Gastrocnemius medialis (tissue), 4 donors: ENCODE results near the gene SUPT3H. TPM values are rescaled to one million over a fixed set of nuclear protein-coding genes. Genes with fewer than 3 reads are reported as not detected.

Source experiments
- ATAC-seq, 2 donors: fragments of 150-250 bp; one replicate each; pipeline ENCODE4 v1.9.1; 2016
- DNase-seq, 2 donors: peaks; one replicate each; pipeline ENCODE4 v3.0.0-alpha.2; 2019
- H3K27ac ChIP-seq, 4 donors: fragments of 200-600 bp; sonication (generic); 1 replicate in 1 of 4; 2 replicates in 3 of 4; pipeline ENCODE4 v1.5.1; 2016 to 2018; ENCODE audit warnings: mild to moderate bottlenecking in 2 of 4, moderate library complexity in 1 of 4
- H3K27me3 ChIP-seq, 3 donors: fragments of 200-600 bp; sonication (generic) in 2 of 3; 1 replicate in 1 of 3; 2 replicates in 2 of 3; pipeline versions ENCODE4 v1.5.1 to v1.6.0; 2016 to 2019; ENCODE audit warnings: mild to moderate bottlenecking in 1 of 3, moderate library complexity in 1 of 3
- H3K36me3 ChIP-seq, 2 donors: fragments of 200-600 bp; sonication (generic) in 1 of 2; one replicate each; pipeline ENCODE4 v1.5.1; 2017 to 2018
- H3K4me1 ChIP-seq, 2 donors: fragments of 200-600 bp; sonication (generic) in 1 of 2; one replicate each; pipeline ENCODE4 v1.5.1; 2016 to 2017; ENCODE audit warnings: mild to moderate bottlenecking in 2 of 2
- H3K4me3 ChIP-seq, 4 donors: fragments of 200-600 bp; sonication (generic) in 3 of 4; 1 replicate in 1 of 4; 2 replicates in 3 of 4; pipeline ENCODE4 v1.5.1; 2016 to 2019; ENCODE audit warnings: mild to moderate bottlenecking in 2 of 4
- H3K9me3 ChIP-seq, 3 donors: fragments of 200-600 bp; sonication (generic) in 2 of 3; 1 replicate in 1 of 3; 2 replicates in 2 of 3; pipeline ENCODE4 v1.5.1; 2016 to 2019
- POLR2A ChIP-seq, 2 donors: fragments of 450-650 bp; IDR thresholded peaks; one replicate each; pipeline ENCODE4 v1.6.1; 2017; ENCODE audit warnings: antibody characterized with exemption in 2 of 2, mild to moderate bottlenecking in 2 of 2, moderate library complexity in 2 of 2
- in situ Hi-C, 4 donors: fragments of 200-750 bp; cut with MboI; loops; one replicate each; pipeline versions ENCODE4 v1.15.0 to v1.8.0; 2017; ENCODE audit warnings: low sequenced_read_pairs in 4 of 4
- intact Hi-C: fragments of 100-400 bp; cut with DNase I; formaldehyde crosslinking; loops from one replicate; pipeline ENCODE4 v1.15.1; 2023; ENCODE audit warnings: low total_unique reads
- total RNA-seq, 4 donors: library from RNA; depleted of rRNA; stranded (reverse); fragments of >200 nt; gene quantifications; one replicate each; pipeline versions ENCODE4 v1.1.0 to v1.2.3, GENCODE V29; 2016
- TF ChIP-seq, protein P1 (sequence below), 5 experiments: fragments of 450-650 bp in 3 of 5; fragments of 200-600 bp in 2 of 5; sonication (generic) in 2 of 5; IDR thresholded peaks in 4 of 5; conservative IDR thresholded peaks in 1 of 5; 1 replicate in 4 of 5; 2 replicates in 1 of 5; pipeline ENCODE4 v1.5.1; 2016 to 2019; ENCODE audit warnings: antibody characterized with exemption in 5 of 5, mild to moderate bottlenecking in 3 of 5, moderate library complexity in 3 of 5

SUPT3H gene
- total RNA-seq, 4 donors from 2014 or later, result 1.5 to 9.0 (median 4.2) TPM

DNA sequence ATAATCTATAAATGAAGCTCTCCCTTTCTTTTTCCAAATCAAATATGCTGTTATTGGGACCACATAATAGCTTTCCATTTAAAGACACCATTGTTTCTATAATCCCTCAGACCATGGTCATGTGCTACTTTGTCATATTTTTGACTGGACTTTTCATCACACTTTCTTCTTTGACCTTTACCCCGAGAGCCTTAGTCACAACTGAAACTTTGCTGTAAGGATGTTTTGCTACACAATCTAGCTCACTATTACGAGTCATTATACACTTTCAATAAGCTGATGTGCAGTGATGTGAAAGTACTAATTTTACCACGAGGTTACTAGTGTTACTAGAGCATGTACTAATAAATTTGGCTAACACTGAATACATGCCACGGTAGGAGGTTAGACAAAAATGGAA lies 416.8 kb downstream of the SUPT3H start:
- no peak overlapping the region for H3K27ac ChIP-seq
- no peaks in the 10 kb centered on the region for H3K27me3 ChIP-seq
- intact Hi-C loops (no loop called here), in situ Hi-C loops (no loop called here)
- ATAC-seq (no peak), DNase-seq (no peak)
- H3K9me3 ChIP-seq, result no peaks in the 10 kb centered on the region
- no peak for TF ChIP-seq POLR2A (IDR thresholded peaks at IDR 0.05)
- TF ChIP-seq, protein P1, sequence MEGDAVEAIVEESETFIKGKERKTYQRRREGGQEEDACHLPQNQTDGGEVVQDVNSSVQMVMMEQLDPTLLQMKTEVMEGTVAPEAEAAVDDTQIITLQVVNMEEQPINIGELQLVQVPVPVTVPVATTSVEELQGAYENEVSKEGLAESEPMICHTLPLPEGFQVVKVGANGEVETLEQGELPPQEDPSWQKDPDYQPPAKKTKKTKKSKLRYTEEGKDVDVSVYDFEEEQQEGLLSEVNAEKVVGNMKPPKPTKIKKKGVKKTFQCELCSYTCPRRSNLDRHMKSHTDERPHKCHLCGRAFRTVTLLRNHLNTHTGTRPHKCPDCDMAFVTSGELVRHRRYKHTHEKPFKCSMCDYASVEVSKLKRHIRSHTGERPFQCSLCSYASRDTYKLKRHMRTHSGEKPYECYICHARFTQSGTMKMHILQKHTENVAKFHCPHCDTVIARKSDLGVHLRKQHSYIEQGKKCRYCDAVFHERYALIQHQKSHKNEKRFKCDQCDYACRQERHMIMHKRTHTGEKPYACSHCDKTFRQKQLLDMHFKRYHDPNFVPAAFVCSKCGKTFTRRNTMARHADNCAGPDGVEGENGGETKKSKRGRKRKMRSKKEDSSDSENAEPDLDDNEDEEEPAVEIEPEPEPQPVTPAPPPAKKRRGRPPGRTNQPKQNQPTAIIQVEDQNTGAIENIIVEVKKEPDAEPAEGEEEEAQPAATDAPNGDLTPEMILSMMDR (IDR thresholded peaks at IDR 0.05 in 4 of 5, conservative IDR thresholded peaks at IDR 0.05 in 1 of 5), result no peak
- no peaks in the 10 kb centered on the region for H3K4me1 ChIP-seq
- no peaks in the 10 kb centered on the region for H3K36me3 ChIP-seq
- H3K4me3 ChIP-seq, result no peak overlapping the region

DNA sequence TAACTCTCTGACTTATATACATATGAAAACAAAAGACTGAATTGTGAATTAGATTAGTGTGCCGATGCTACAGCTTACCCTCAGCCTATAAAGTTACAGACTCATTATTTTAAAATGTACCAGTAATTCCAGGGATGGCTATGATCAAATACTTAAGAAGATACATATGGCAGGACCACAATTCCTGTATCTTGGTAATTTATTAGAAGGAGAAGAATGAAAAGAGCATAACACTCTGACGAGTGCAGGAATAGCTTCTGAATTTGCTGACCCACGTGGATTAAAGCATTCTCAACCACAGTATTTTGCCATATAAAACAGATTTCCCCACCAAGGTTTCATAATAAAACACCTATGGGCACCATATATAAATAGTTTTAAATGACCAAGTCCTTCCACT lies 418.1 kb downstream of the SUPT3H start:
- H3K27ac ChIP-seq, result no peak overlapping the region
- intact Hi-C loops (no loop called here), in situ Hi-C loops (no loop called here)
- TF ChIP-seq, protein P1 (IDR thresholded peaks at IDR 0.05 in 4 of 5, conservative IDR thresholded peaks at IDR 0.05 in 1 of 5), result no peak
- no peak for TF ChIP-seq POLR2A (IDR thresholded peaks at IDR 0.05)
- no peaks in the 10 kb centered on the region for H3K36me3 ChIP-seq
- ATAC-seq, result no peak
- H3K4me1 ChIP-seq, result no peaks in the 10 kb centered on the region
- H3K9me3 ChIP-seq, result no peaks in the 10 kb centered on the region
- no peaks in the 10 kb centered on the region for H3K27me3 ChIP-seq
- no peak overlapping the region for H3K4me3 ChIP-seq
- DNase-seq, result no peak

DNA sequence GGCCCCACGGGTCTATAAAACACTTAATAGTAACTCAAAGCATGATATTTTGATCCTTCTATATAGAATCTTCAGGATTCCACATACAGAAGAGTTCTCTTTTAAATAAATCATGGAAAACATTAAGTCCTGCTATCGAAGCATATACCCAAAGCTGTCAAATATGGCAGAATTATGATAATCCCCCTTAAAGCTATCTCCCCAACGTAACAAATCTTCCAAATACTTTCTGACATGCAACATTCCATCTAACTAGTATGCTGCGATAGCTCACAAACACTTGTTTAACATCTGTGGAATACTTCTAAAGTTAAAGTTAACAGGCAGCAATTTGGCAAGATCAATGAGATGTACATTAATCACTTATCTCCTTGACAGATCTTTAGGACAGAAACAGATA lies 420.6 kb downstream of the SUPT3H start:
- H3K4me1 ChIP-seq, result no peaks in the 10 kb centered on the region
- no peaks in the 10 kb centered on the region for H3K9me3 ChIP-seq
- in situ Hi-C loops, result no loop called here
- TF ChIP-seq POLR2A (IDR thresholded peaks at IDR 0.05), result no peak
- H3K4me3 ChIP-seq, result no peak overlapping the region
- H3K27ac ChIP-seq, result no peak overlapping the region
- intact Hi-C loops, result no loop called here
- DNase-seq, result no peak
- no peak for ATAC-seq
- H3K36me3 ChIP-seq, result peaks cover 0 to 11% of the 10 kb centered on the region in 2 donors
- no peaks in the 10 kb centered on the region for H3K27me3 ChIP-seq

DNA sequence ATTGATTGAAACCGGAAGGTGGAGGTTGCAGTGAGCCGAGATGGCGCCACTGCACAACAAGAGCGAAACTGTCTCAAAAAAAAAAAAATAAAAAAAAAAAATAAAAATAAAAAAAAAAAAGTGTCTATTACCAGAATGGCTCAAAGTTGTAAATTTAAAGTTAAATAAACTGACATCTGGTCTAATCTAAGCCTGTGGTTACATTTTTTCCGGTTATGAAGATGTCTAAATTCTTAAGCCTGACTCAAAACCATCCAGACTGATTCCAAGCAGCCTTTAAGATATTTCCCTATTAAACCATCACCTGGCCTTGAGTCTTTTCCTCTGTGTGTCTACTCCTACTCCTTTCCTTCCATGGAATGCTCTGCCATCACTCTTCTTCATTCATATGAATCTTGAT lies 421.3 kb downstream of the SUPT3H start:
- Histone ChIP-seq H3K27ac (no peak overlapping the region), H3K9me3 (no peaks in the 10 kb centered on the region), H3K4me3 (no peak overlapping the region), H3K4me1 (no peaks in the 10 kb centered on the region), H3K36me3 (peaks cover 0 to 11% of the 10 kb centered on the region in 2 donors), H3K27me3 (no peaks in the 10 kb centered on the region)
- intact Hi-C loops (no loop called here), in situ Hi-C loops (no loop called here)
- no peak for ATAC-seq
- TF ChIP-seq, protein P1 (IDR thresholded peaks at IDR 0.05 in 4 of 5, conservative IDR thresholded peaks at IDR 0.05 in 1 of 5), result no peak
- TF ChIP-seq POLR2A (IDR thresholded peaks at IDR 0.05), result no peak
- DNase-seq, result no peak

DNA sequence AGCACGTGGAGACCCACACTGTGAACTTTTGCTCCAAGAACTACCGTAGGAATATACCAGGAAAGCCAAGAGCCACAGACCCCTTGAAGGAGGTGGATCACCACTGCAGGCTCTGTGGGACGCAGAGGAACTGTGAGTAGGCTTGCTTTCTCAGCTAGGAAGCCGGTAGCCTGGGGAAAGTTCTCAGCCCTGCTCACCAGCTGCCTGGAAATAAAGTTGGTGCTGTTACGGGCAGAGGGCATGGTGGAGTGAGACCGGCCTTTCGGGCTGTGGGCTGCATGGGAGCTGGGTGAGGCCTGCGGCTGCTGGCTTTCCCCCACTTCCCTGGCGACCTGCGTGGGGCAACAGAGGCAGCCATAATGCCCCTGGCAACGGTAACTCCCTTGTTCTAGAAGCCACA lies 422.6 kb downstream of the SUPT3H start:
- no peaks in the 10 kb centered on the region for H3K27me3 ChIP-seq
- ATAC-seq (no peak), DNase-seq (no peak)
- TF ChIP-seq, protein P1 (IDR thresholded peaks at IDR 0.05 in 4 of 5, conservative IDR thresholded peaks at IDR 0.05 in 1 of 5), result no peak
- TF ChIP-seq POLR2A (IDR thresholded peaks at IDR 0.05), result no peak
- no peaks in the 10 kb centered on the region for H3K4me1 ChIP-seq
- intact Hi-C loops (no loop called here), in situ Hi-C loops (no loop called here)
- H3K36me3 ChIP-seq, result peaks cover 0 to 11% of the 10 kb centered on the region in 2 donors
- no peak overlapping the region for H3K27ac ChIP-seq
- H3K4me3 ChIP-seq, result no peak overlapping the region
- no peaks in the 10 kb centered on the region for H3K9me3 ChIP-seq
